ENCODE data around the gene DPM3.

DNA sequence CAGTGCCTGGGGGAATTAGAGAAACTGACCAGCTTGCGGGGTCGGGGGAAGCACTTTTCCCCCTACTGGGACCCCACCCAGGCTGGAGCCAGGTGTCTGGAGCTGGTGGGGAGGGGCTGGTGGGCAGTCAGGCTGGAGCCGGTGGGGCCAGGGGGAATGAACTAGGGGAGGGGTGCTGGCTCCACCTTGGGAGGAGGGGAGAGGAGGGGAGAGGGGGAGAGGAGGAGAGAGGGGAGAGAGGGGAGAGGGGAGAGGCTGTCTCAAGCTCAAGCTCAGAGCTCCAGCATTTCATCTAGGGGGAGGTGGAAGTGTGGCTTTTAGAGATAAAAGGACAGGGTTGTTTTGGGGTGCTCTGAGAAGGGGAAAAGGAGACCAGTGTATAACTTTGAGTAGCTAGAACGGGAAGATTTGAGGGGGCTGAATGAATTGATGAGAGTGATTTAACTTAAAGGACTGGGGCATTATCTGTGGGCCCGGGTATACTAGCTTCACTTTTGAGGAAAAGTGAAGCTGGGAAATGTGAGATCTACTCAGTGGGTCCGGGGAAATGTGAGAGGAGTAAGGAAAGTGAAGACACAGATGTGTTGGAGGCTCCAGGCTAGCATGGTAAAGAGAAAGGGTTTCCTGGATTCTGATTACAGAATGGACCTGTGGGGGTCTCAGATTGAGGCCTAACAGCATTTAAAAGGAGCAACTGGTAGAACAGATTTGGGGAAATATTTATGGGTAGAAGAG lies 9.9 kb downstream of the DPM3 start:
- TF ChIP-seq, protein P1, sequence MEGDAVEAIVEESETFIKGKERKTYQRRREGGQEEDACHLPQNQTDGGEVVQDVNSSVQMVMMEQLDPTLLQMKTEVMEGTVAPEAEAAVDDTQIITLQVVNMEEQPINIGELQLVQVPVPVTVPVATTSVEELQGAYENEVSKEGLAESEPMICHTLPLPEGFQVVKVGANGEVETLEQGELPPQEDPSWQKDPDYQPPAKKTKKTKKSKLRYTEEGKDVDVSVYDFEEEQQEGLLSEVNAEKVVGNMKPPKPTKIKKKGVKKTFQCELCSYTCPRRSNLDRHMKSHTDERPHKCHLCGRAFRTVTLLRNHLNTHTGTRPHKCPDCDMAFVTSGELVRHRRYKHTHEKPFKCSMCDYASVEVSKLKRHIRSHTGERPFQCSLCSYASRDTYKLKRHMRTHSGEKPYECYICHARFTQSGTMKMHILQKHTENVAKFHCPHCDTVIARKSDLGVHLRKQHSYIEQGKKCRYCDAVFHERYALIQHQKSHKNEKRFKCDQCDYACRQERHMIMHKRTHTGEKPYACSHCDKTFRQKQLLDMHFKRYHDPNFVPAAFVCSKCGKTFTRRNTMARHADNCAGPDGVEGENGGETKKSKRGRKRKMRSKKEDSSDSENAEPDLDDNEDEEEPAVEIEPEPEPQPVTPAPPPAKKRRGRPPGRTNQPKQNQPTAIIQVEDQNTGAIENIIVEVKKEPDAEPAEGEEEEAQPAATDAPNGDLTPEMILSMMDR (IDR thresholded peaks at IDR 0.05): no peak
- TF ChIP-seq POLR2AphosphoS5 (IDR thresholded peaks at IDR 0.05): no peak
